Fibroblast of villous mesenchyme (primary cell): ENCODE measurements around the gene EPN1. TPM values are rescaled to one million over a fixed set of nuclear protein-coding genes. Genes with fewer than 3 reads are reported as not detected.

Experiments used
- DNase-seq: peaks from one replicate; pipeline ENCODE4 v3.0.0-alpha.2; 2010; ENCODE audit warnings: low read depth
- H3K4me3 ChIP-seq: 2 replicates; pipeline ENCODE4 v1.5.1; 2011; ENCODE audit warnings: low read depth, mild to moderate bottlenecking, low read length
- total RNA-seq: library from RNA; depleted of rRNA; stranded (reverse); fragments of >200 nt; gene quantifications from 2 replicates; pipeline ENCODE4 v1.2.3, GENCODE V29; 2012
- TF ChIP-seq, protein P1 (sequence below): IDR thresholded peaks from 2 replicates; pipeline ENCODE4 v1.5.1; 2012; ENCODE audit warnings: low read depth, mild to moderate bottlenecking, low read length; ENCODE audit not compliant: insufficient read depth

Gene EPN1
- total RNA-seq, 1 donor: 17.7 TPM

DNA sequence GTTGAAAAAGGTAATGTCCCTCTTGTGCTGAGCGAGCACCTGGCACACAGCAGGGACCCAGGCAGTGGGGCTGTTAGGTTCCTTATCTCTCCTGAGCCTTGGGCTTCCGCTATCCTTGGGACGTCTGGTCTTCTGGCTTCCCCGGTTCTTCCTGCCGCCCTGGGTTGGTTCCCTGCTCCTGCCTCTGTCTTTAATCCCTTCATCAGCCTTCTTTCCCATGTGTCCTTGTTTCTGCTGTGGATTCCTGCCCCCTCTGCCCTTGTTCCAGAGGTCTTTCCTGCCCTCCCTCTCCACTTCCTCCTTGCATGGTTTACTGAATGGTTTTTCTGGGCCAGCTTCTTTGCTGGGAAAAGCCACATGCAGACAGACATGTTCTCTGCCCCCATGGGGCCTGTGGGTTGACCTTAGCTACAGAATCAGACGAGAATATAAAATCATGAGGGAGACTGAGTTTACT lies 2.6 kb downstream of the EPN1 start:
- no peak overlapping the region for H3K4me3 ChIP-seq
- DNase-seq: no peak
- TF ChIP-seq, protein P1, sequence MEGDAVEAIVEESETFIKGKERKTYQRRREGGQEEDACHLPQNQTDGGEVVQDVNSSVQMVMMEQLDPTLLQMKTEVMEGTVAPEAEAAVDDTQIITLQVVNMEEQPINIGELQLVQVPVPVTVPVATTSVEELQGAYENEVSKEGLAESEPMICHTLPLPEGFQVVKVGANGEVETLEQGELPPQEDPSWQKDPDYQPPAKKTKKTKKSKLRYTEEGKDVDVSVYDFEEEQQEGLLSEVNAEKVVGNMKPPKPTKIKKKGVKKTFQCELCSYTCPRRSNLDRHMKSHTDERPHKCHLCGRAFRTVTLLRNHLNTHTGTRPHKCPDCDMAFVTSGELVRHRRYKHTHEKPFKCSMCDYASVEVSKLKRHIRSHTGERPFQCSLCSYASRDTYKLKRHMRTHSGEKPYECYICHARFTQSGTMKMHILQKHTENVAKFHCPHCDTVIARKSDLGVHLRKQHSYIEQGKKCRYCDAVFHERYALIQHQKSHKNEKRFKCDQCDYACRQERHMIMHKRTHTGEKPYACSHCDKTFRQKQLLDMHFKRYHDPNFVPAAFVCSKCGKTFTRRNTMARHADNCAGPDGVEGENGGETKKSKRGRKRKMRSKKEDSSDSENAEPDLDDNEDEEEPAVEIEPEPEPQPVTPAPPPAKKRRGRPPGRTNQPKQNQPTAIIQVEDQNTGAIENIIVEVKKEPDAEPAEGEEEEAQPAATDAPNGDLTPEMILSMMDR: no peak

DNA sequence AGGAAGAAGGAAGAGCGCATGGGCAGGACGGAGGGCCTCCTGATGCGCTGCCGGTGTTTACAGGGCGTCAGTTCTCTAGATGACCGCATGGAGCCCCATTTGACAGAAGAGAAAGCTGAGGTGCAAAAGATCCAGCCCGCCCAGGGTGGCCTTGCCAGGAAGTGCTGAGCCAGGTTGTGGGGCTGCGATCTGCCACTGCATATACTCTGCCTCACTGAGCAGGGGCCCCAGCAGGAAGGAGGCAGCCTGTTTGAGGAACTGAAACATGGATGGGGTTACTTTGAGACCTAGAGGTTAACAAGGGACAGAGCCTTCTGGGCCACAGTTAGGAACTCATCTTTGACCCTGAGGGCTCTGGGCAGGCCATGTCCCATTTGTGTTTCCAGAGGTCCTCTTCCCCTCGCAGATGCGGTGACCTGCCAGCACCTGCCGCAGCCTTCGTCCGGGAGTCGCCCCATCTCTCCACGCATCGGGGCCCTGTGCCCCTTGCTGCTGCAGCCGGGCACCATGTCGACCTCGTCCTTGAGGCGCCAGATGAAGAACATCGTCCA lies 3.2 kb downstream of the EPN1 start:
- TF ChIP-seq, protein P1: no peak
- DNase-seq: no peak
- no peak overlapping the region for H3K4me3 ChIP-seq

DNA sequence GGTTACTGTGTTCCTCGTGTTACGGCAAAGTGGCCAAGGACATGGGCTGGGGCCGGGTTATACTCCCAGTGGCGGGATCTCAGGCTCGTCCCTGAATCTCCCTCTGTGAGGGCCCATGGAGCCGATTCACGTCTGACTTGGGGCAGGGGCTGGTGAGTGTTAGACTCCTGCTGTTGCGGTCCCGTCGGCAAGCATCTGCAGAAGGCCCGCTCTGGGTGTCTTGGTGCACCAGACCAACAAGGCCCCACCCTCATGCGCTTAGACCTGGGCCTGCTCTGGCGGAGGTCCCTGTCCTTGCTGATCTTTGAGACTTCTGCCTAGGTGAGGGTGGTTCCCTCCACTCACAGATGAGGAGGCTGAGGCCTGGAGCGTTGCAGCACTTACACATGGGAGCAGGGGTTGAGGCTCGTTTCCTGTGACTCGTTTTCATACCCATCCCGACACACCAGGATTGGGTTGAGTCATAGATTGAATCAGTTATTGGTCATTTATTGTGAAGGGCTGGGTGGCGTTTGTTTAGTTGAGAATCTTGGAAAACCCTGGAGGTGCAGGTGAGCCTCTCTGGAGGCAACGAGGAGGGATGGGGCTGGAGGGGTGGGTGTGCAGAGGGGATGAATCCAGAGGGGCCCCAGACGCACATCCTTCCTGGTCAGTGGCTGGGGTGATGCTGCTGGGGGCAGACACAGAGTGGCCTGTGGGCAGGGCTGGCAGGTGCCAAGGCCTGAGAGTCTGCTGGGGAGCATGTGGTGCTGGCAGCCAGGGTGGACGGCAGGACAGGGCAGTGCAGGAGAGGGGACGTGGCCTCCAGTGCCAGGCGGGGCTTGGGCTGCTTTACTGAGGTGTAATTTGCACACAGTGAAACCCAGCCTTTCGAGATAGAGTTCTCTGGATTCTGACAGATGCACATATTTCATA lies 4.6 kb downstream of the EPN1 start:
- no peak for DNase-seq
- H3K4me3 ChIP-seq: no peak overlapping the region
- TF ChIP-seq, protein P1: no peak

DNA sequence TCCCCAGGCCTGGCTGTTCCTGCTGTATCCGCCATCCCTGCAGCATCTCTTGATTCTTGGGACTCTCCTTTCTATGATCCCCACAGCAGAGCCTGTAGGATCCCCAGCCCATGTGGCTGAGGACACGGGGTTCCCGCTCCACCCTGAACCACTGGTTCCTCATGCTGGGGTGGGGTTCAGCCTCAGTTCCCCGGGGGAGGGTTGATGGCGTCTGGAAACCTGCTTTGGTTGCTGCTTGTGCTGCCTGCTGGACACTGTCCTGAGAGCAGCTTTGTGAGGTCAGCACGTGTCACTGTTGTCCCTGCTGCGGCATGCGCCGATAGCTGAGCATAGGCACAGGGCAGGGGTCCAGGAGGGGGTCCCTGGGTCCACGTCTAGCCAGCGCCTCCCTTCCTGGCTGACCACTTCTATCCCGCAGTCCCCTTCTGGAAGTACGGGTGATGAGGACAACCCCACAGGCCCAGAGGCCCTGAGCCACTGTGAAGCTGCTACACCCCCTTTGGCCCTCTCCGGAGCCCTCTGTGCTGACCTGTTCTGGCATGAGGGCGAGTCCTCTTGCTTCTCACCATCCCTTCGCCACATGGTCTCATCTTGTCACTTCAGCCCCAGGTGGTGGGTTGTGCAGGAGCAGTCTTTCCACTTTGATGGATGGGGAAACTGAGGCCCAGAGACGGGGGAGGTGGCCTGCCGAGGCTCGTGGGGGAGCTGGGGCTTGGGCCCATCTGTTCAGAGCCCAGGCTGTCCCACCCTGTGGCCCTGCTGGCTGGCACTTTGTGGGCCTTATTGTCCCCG lies 5.5 kb downstream of the EPN1 start:
- no peak overlapping the region for H3K4me3 ChIP-seq
- TF ChIP-seq, protein P1: no peak
- DNase-seq: no peak

DNA sequence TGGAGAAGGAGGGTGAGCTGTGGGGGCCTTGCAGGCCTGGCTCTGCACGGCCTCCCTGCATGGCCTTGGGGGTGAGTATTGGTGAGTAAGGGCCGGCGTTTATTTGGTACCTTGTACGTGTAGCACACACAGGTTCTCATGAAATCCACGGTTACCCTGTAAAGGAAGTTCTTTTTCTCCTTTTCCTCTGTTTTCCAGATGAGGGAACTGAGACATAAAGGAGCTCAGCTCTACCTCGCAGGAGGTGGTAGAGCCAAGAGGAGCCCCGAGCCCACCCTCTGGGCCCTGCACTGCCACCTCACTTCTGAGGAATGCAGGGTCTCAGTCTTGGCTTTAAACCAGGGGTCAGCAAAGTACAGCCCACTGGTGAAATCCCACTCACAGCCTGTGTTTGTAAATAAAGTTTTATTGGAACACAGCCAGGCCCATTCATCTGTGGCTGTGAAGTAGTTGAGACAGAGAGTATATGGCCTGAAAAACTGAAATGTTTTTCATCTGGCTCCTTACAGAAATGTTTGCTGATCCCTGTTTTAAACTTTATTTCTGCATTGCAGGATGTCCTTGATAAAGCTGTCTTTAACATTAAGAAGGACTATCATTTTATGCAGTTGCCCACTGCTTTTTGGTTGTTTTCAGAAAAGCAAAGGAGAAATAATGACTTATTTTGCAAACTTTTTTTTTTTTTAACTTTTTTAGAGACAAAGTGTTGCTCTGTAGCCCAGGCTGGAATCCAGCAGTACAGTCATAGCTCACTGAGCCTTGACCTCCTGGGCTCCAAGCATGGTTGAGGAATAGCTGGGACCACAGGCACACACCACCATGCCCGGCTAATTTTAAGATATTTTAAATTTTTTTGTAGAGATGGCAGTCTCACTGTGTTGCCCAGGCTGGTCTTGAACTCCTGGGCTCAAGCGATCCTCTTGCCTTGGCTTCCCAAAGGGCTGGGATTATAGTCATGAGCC lies 6.4 kb downstream of the EPN1 start:
- no peak for DNase-seq
- TF ChIP-seq, protein P1: no peak

More for the DNA sequence above, 6.4 kb downstream of the EPN1 start:
- no peak overlapping the region for H3K4me3 ChIP-seq
